Subcutaneous abdominal adipose tissue (tissue), 5 donors: ENCODE data around the gene SCFD2.
"Not testable (repeated sequence)": the region's sequence is repeated elsewhere in the genome, so short reads cannot be mapped to it uniquely, and the experiment has no call there.

Experiments used
- H3K27ac ChIP-seq: one replicate; pipeline ENCODE4 v1.7.0; 2013; ENCODE audit warnings: low read depth, mild to moderate bottlenecking, inconsistent platforms, low read length, moderate library complexity
- H3K27me3 ChIP-seq, 5 donors: one replicate each; pipeline ENCODE4 v1.7.0; 2013; ENCODE audit warnings: low read length in 5 of 5, inconsistent platforms in 1 of 5; ENCODE audit not compliant: control insufficient read depth in 5 of 5, insufficient read depth in 4 of 5
- H3K36me3 ChIP-seq, 5 donors: one replicate each; pipeline ENCODE4 v1.7.0; 2013; ENCODE audit warnings: low read length in 5 of 5; ENCODE audit not compliant: control insufficient read depth in 5 of 5, insufficient read depth in 5 of 5
- H3K4me1 ChIP-seq, 5 donors: one replicate each; pipeline ENCODE4 v1.7.0; 2013; ENCODE audit warnings: low read length in 5 of 5, mild to moderate bottlenecking in 3 of 5, moderate library complexity in 1 of 5; ENCODE audit not compliant: control insufficient read depth in 5 of 5, insufficient read depth in 5 of 5
- H3K4me3 ChIP-seq, 5 donors: one replicate each; pipeline ENCODE4 v1.7.0; 2013; ENCODE audit warnings: low read length in 5 of 5, low read depth in 1 of 5
- H3K9ac ChIP-seq, 5 donors: one replicate each; pipeline ENCODE4 v1.7.0; 2013; ENCODE audit warnings: low read length in 5 of 5, mild to moderate bottlenecking in 4 of 5, moderate library complexity in 3 of 5
- H3K9me3 ChIP-seq, 5 donors: one replicate each; pipeline ENCODE4 v1.7.0; 2013; ENCODE audit warnings: low read length in 5 of 5; ENCODE audit not compliant: control insufficient read depth in 5 of 5
- donor health status: healthy.
- donor health status: healthy.
- donor health status: healthy.
- donor health status: healthy.
- donor health status: healthy.

Gene SCFD2

DNA sequence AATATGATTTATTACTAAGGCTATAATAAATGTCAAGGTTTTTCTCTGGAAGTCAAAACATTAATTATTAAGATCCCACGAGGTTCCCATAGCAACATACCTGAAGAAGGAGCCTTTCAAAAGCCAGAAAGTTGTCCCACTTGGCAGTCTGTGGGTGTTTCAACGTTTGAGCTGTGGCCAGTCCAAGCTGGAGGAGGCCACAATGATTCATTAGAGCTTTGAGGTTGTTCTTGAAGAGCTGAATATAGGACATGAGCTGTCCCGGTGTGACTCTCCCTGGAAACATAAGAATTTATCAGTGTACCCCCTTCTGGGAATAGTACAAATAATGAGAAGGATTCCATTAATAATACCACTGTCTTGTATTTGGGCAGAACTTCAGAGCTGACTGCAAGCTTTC is 92.1 kb downstream of the SCFD2 start:
- Histone ChIP-seq H3K9ac (no peak overlapping the region), H3K4me1 (no peaks in the 10 kb centered on the region), H3K4me3 (no peak overlapping the region), H3K27ac (no peak overlapping the region), H3K27me3 (no peaks in the 10 kb centered on the region), H3K36me3 (peaks cover 0 to 3% (median under 1%) of the 10 kb centered on the region in 5 donors), H3K9me3 (no peaks in the 10 kb centered on the region)

DNA sequence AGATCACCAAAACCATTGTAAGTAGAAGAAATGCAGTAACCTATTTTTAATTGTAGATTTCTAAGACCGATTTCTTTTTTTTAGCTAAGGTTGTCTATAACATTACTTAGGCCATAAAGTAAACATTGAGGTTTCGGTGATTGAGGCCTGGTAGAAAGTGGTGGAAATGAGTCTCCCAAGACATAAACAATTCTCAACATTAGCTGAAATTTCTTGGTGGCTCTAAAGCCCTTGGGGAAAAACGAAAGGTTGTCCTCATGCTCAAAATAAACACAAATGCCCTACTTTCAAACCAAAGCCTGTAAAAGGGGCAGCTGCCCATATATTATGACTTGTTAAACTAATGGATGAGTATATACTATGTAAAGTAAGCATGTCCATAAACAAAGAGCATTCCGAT is 98.8 kb downstream of the SCFD2 start:
- no peak overlapping the region for H3K9ac ChIP-seq
- no peak overlapping the region for H3K4me3 ChIP-seq
- peaks cover 0 to 8% (median 5%) of the 10 kb centered on the region in 5 donors for H3K36me3 ChIP-seq
- H3K27me3 ChIP-seq = no peaks in the 10 kb centered on the region
- no peaks in the 10 kb centered on the region for H3K4me1 ChIP-seq
- no peak overlapping the region for H3K27ac ChIP-seq
- no peaks in the 10 kb centered on the region for H3K9me3 ChIP-seq

DNA sequence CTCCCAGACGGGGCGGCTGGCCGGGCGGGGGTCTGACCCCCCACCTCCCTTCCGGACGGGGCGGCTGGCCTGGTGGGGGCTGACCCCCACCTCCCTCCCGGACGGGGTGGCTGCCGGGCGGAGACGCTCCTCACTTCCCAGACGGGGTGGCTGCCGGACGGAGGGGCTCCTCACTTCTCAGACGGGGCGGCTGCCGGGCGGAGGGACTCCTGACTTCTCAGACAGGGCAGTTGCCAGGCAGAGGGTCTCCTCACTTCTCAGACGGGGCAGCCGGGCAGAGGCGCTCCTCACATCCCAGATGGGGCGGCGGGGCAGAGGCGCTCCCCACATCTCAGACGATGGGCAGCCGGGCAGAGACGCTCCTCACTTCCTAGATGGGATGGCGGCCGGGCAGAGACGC is 109.9 kb downstream of the SCFD2 start:
- H3K27me3 ChIP-seq, H3K9ac ChIP-seq, H3K4me1 ChIP-seq, H3K4me3 ChIP-seq, H3K27ac ChIP-seq, H3K9me3 ChIP-seq, H3K36me3 ChIP-seq: not testable (repeated sequence)

DNA sequence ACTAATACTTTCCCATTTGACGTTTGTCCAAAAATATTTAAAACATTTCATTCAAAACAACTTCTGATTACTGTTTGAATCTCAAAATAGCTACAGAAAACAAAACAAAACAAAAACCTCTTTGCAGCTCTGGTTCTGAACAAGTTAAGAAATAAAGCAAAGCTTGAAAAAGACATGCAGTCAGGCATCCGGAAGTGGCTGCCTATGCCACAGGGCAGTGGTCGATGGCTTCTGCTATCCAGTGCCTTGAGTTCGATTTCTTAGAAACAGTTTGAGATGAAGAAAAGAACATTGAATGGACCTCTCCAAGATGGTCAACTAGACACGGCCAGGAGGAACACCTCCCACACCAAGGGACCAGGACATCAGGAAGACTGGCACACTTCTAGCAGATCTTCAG is 125.3 kb downstream of the SCFD2 start:
- Histone ChIP-seq H3K36me3 (no peaks in the 10 kb centered on the region), H3K9me3 (peaks cover 0 to 11% (median 3%) of the 10 kb centered on the region in 5 donors), H3K9ac (no peak overlapping the region), H3K27me3 (no peaks in the 10 kb centered on the region), H3K4me3 (no peak overlapping the region), H3K4me1 (no peaks in the 10 kb centered on the region), H3K27ac (no peak overlapping the region)

DNA sequence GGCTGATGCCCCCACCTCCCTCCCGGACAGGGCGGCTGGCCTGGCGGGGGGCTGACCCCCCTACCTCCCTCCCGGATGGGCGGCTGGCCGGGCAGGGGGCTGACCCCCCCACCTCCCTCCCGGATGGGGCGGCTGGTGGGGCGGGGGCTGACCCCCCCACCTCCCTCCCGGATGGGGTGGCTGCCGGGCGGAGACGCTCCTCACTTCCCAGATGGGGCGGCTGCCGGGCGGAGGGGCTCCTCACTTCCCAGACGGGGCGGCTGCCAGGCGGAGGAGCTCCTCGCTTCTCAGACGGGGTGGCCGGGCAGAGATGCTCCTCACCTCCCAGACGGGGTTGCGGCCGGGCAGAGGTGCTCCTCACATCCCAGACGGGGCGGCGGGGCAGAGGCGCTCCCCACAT is 127.5 kb downstream of the SCFD2 start:
- not testable (repeated sequence) for H3K27me3 ChIP-seq, H3K4me3 ChIP-seq, H3K27ac ChIP-seq, H3K4me1 ChIP-seq, H3K36me3 ChIP-seq, H3K9ac ChIP-seq, H3K9me3 ChIP-seq

DNA sequence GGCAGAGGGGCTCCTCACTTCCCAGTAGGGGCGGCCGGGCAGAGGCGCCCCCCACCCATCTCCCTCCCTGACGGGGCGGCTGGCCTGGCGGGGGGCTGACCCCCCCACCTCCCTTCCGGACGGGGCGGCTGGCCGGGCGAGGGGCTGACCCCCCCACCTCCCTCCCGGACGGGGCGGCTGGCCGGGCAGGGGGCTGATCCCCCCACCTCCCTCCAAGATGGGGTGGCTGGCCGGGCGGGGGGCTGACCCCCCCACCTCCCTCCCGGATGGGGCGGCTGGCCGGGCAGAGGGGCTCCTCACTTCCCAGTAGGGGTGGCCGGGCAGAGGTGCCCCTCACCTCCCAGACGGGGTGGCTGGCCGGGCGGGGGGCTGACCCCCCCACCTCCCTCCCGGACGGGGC is 128.1 kb downstream of the SCFD2 start:
- H3K4me1 ChIP-seq, H3K4me3 ChIP-seq: not testable (repeated sequence)

DNA sequence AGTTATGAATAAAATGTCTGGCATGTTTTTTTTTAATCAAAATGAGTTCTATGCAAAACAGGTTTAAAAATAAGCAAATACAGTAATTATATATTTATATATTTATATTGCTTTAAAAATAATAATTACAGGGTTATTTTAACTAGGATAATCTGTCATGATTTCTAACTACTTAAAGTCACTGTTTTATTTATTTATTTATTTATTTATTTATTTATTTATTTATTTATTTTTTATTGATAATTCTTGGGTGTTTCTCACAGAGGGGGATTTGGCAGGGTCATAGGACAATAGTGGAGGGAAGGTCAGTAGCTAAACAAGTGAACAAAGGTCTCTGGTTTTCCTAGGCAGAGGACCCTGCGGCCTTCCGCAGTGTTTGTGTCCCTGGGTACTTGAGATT is 129.2 kb downstream of the SCFD2 start:
- not testable (repeated sequence) for H3K4me3 ChIP-seq, H3K36me3 ChIP-seq, H3K9ac ChIP-seq, H3K27ac ChIP-seq, H3K27me3 ChIP-seq, H3K4me1 ChIP-seq, H3K9me3 ChIP-seq

More for the DNA sequence above, 128.1 kb downstream of the SCFD2 start:
- H3K27me3 ChIP-seq, H3K9me3 ChIP-seq, H3K9ac ChIP-seq, H3K27ac ChIP-seq, H3K36me3 ChIP-seq: not testable (repeated sequence)

DNA sequence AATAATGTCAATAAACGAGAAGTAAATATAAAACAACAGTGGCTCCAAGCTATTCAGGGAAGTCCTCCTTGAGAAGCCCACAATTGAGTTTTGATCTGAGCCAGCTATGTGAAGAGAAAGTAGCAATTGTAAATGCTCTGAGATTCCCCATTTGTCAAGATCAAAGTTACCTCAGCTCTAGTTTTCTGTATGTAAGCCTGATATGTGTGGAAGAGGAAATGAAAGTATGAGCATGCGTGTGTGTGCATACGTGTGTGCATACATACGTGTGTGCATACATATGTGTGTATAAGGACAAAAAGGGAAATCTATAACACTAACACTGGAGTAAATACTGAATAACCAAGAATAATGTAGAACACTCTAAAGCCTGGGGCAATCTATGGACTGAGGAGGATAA is 130.3 kb downstream of the SCFD2 start:
- no peaks in the 10 kb centered on the region for H3K27me3 ChIP-seq
- H3K9me3 ChIP-seq = no peaks in the 10 kb centered on the region
- no peak overlapping the region for H3K4me3 ChIP-seq
- no peaks in the 10 kb centered on the region for H3K36me3 ChIP-seq
- H3K9ac ChIP-seq = no peak overlapping the region
- H3K4me1 ChIP-seq = peaks cover 0 to 3% (median 0%) of the 10 kb centered on the region in 5 donors
- no peak overlapping the region for H3K27ac ChIP-seq

DNA sequence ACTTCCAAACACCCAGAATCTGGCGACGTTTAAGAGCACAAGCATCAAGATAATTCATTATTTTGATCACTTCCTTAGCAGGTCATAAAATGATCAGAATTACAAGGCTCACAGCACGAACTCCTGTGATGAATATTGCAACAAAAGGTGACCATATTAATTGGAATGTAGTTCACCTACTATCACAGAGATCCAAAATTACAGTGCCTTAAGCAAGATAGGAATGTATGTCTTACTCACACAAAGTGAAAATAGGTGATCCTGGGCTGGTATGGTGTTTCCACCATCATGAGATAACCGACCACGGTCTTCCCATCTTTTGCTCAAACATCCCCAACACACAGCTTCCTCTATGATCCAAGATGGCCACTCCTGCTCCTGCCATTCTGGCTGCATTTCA is 131.2 kb downstream of the SCFD2 start:
- Histone ChIP-seq H3K36me3 (no peaks in the 10 kb centered on the region), H3K27ac (no peak overlapping the region), H3K9ac (no peak overlapping the region), H3K4me3 (no peak overlapping the region), H3K27me3 (no peaks in the 10 kb centered on the region), H3K9me3 (no peaks in the 10 kb centered on the region), H3K4me1 (peaks cover 0 to 3% (median 0%) of the 10 kb centered on the region in 5 donors)

DNA sequence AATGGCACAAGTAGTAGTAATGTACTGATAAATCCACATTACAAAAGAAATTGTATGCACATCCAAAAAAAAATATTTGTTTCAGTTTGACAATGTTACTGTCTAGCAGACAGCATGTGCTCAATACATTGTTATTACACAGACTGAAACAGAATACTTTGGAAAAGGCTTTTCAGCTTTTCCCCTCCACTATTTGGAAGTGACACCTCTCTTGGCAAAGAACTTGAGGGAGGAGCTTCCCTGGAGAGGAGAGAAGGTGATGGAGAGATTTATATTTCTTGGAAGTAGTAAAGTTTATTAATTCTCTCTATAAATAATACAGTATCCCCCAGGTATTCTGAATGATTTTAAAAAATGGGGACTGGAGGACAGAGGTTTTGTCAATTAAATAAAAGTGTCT is 131.8 kb downstream of the SCFD2 start:
- H3K4me3 ChIP-seq = no peak overlapping the region
- H3K9me3 ChIP-seq = no peaks in the 10 kb centered on the region
- no peak overlapping the region for H3K27ac ChIP-seq
- no peak overlapping the region for H3K9ac ChIP-seq
- H3K4me1 ChIP-seq = peaks cover 0 to 3% (median 0%) of the 10 kb centered on the region in 5 donors
- no peaks in the 10 kb centered on the region for H3K36me3 ChIP-seq
- H3K27me3 ChIP-seq = no peaks in the 10 kb centered on the region

DNA sequence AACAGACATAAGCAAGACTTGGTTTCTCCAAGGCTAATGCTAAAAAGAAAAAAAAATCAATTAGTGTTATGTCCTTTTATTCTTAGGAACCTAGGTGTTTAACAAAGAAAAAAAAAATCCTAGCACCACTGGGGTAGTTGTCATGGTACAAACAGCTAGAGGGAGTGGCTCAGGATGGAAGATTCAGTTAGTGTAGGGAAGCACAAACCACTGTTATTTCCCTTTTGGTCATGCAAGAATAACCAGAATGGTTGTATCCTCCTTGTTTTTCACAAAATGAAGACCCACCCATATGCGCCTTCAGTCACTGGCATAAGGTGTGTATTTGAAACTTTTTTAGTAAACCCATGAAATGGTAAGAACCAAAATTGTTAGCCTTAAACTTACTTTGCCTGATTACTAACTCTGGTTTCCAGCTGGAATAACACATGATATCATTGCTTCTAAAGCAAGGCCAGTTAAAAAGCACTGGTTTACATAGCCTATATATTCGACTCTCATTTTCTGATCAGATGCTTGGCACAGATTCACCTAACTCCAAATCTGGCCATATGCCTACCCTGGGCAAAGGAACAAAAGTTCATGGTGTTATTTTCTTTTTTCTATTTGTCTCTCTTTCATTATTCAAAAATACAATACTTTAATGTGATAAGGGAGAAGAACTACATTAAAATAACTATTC is 132.6 kb downstream of the SCFD2 start:
- Histone ChIP-seq H3K36me3 (no peaks in the 10 kb centered on the region), H3K27ac (no peak overlapping the region), H3K9me3 (no peaks in the 10 kb centered on the region), H3K9ac (no peak overlapping the region), H3K4me3 (no peak overlapping the region), H3K27me3 (no peaks in the 10 kb centered on the region), H3K4me1 (peaks cover 0 to 3% (median 0%) of the 10 kb centered on the region in 5 donors)
